ENCODE measurements around the gene KIF22. TPM values are rescaled to one million over a fixed set of nuclear protein-coding genes. Genes with fewer than 3 reads are reported as not detected.

KIF22 gene
- total and polyA plus RNA-seq, 9 of the 15 experiments (the other 6 are each of a cell fraction or from before 2014, with no cell fraction given): 8.7 to 232 (median 131) TPM

GRCh38 chr16:29808219-29808900 lies 17.8 kb downstream of the KIF22 start (continued):
- TF ChIP-seq MBD1 (CRISPR knock-in tag; IDR thresholded peaks at IDR 0.05) (no peak), NRF1 (conservative IDR thresholded peaks at IDR 0.05 in 1 of 2, IDR thresholded peaks at IDR 0.05 in 1 of 2) (no peak), NCOA4 (IDR thresholded peaks at IDR 0.05; ENCODE audit: partially characterized antibody) (no peak), SP2 (IDR thresholded peaks at IDR 0.05; ENCODE audit: extremely low read depth, low read depth, low read length, poor library complexity, severe bottlenecking) (no peak), HINFP (tag; conservative IDR thresholded peaks at IDR 0.05; ENCODE audit: low read depth) (no peak), SETDB1 (IDR thresholded peaks at IDR 0.05; ENCODE audit: low read length) (no peak), MITF (IDR thresholded peaks at IDR 0.05) (no peak), ZNF277 (CRISPR knock-in tag; IDR thresholded peaks at IDR 0.05; ENCODE audit: borderline replicate concordance) (no peak), ZNF740 (CRISPR knock-in tag; IDR thresholded peaks at IDR 0.05) (0 out of 2 replicates have a peak, but pooled peaks have one; percentile 16), ZNF740 (tag; IDR thresholded peaks at IDR 0.05) (no peak), FIP1L1 (IDR thresholded peaks at IDR 0.05; ENCODE audit: low read depth, low read length, poor library complexity, severe bottlenecking) (no peak), ZNF140 (CRISPR knock-in tag; IDR thresholded peaks at IDR 0.05) (no peak), ESRRA (IDR thresholded peaks at IDR 0.05; ENCODE audit: borderline replicate concordance, low read depth) (no peak), NR0B1 (IDR thresholded peaks at IDR 0.05; ENCODE audit: partially characterized antibody) (no peak), CREM (IDR thresholded peaks at IDR 0.05; ENCODE audit: low read depth) (no peak), ARNT (IDR thresholded peaks at IDR 0.05) (no peak), PURB (CRISPR knock-in tag; IDR thresholded peaks at IDR 0.05; ENCODE audit: low read depth) (no peak), E2F5 (CRISPR knock-in tag; IDR thresholded peaks at IDR 0.05) (no peak)

Measured in K562 (cell line).